Keratinocyte (primary cell): ENCODE measurements around the gene PSRC1. TPM values are rescaled to one million over a fixed set of nuclear protein-coding genes. Genes with fewer than 3 reads are reported as not detected.

Experiments used
- DNase-seq: peaks from one replicate; pipeline ENCODE4 v3.0.0-alpha.2; 2011; ENCODE audit warnings: low read depth, missing footprints, low spot score
- FAIRE-seq: peaks from 2 replicates; lab custom pipeline; 2011; peaks lifted over from hg19 to GRCh38; lab: Jason Lieb, UNC
- H2AFZ ChIP-seq: 2 replicates; pipeline ENCODE4 v1.6.0; 2012; ENCODE audit warnings: low read length, control low read depth, inconsistent platforms; ENCODE audit not compliant: control insufficient read depth
- H3K27ac ChIP-seq: 2 replicates; pipeline ENCODE4 v1.5.1; 2011; ENCODE audit warnings: low read length; ENCODE audit not compliant: control insufficient read depth, insufficient read depth
- H3K27me3 ChIP-seq: 3 replicates; pipeline ENCODE4 v1.6.0; 2011; ENCODE audit warnings: low read length; ENCODE audit not compliant: control insufficient read depth, insufficient read depth; ENCODE audit errors: extremely low read depth
- H3K36me3 ChIP-seq, 2 experiments: 2 replicates in 1 of 2; 3 replicates in 1 of 2; pipeline ENCODE4 v1.5.1; 2011; ENCODE audit warnings: low read length in 2 of 2, mild to moderate bottlenecking in 1 of 2; ENCODE audit not compliant: control insufficient read depth in 2 of 2, insufficient read depth in 2 of 2; ENCODE audit errors: extremely low read depth in 1 of 2
- H3K4me1 ChIP-seq: 3 replicates; pipeline ENCODE4 v1.5.1; 2011; ENCODE audit warnings: low read length; ENCODE audit not compliant: control insufficient read depth, insufficient read depth; ENCODE audit errors: extremely low read depth
- H3K4me2 ChIP-seq: 3 replicates; pipeline ENCODE4 v1.6.0; 2011; ENCODE audit warnings: low read depth, low read length; ENCODE audit not compliant: control insufficient read depth, insufficient read depth; ENCODE audit errors: extremely low read depth
- H3K4me3 ChIP-seq, 3 experiments: fragments of 200-600 bp in 1 of 3; sonication (generic) in 1 of 3; 2 replicates in 2 of 3; 3 replicates in 1 of 3; pipeline ENCODE4 v1.5.1; 2011 to 2016; ENCODE audit warnings: low read length in 3 of 3, mild to moderate bottlenecking in 3 of 3, control low read depth in 2 of 3, inconsistent platforms in 1 of 3, low read depth in 1 of 3, mixed read lengths in 1 of 3, mixed run types in 1 of 3, moderate library complexity in 1 of 3; ENCODE audit not compliant: control insufficient read depth in 2 of 3, insufficient read depth in 2 of 3; ENCODE audit errors: extremely low read depth in 1 of 3
- H3K79me2 ChIP-seq: 2 replicates; pipeline ENCODE4 v1.6.0; 2012; ENCODE audit warnings: low read length; ENCODE audit not compliant: control insufficient read depth, insufficient read depth
- H3K9ac ChIP-seq: 3 replicates; pipeline ENCODE4 v1.6.0; 2011; ENCODE audit warnings: low read length; ENCODE audit not compliant: control insufficient read depth, insufficient read depth; ENCODE audit errors: extremely low read depth
- H3K9me1 ChIP-seq: 3 replicates; pipeline ENCODE4 v1.6.0; 2011; ENCODE audit warnings: low read length; ENCODE audit not compliant: control insufficient read depth, insufficient read depth; ENCODE audit errors: extremely low read depth
- H3K9me3 ChIP-seq: 2 replicates; pipeline ENCODE4 v1.5.1; 2012; ENCODE audit warnings: low read depth, low read length; ENCODE audit not compliant: control insufficient read depth
- H4K20me1 ChIP-seq: 3 replicates; pipeline ENCODE4 v1.6.0; 2011; ENCODE audit warnings: low read length; ENCODE audit not compliant: control insufficient read depth, insufficient read depth; ENCODE audit errors: extremely low read depth
- CTCF ChIP-seq, 3 experiments: IDR thresholded peaks in 1 of 3; conservative IDR thresholded peaks in 1 of 3; optimal IDR thresholded peaks in 1 of 3; 2 replicates in 2 of 3; 3 replicates in 1 of 3; pipeline versions ENCODE3 to v1.5.1; 2011; ENCODE audit warnings: low read length in 3 of 3, mild to moderate bottlenecking in 3 of 3, moderate library complexity in 2 of 3, control low read depth in 1 of 3, inconsistent platforms in 1 of 3; ENCODE audit not compliant: insufficient read depth in 2 of 3; ENCODE audit errors: extremely low read depth in 1 of 3
- EZH2 ChIP-seq: IDR thresholded peaks from one replicate; pipeline ENCODE4 v1.6.1; 2012; ENCODE audit warnings: inconsistent platforms, mild to moderate bottlenecking, low read length, moderate library complexity
- dilution Hi-C: fragments of 300-500 bp; cut with MboI; formaldehyde crosslinking; loops from one replicate; pipeline ENCODE4 v1.7.0; 2020; ENCODE audit warnings: low sequenced_read_pairs; ENCODE audit not compliant: extremely low pct_ligation_motif_present
- polyA plus RNA-seq, 5 experiments: library from polyadenylated mRNA; depleted of rRNA in 3 of 5; stranded (reverse) in 3 of 5; stranded (forward) in 1 of 5; unstranded in 1 of 5; fragments of >200 nt; gene quantifications; 1 replicate in 1 of 5; 2 replicates in 3 of 5; 3 replicates in 1 of 5; pipeline versions ENCODE4 v1.2.1 to v1.2.3, GENCODE V29; 2011 to 2012; ENCODE audit warnings: missing spikeins in 2 of 5, low read depth in 1 of 5, low replicate concordance in 1 of 5

PSRC1 gene
- polyA plus RNA-seq, 1 donor (not counting 4 experiments of a cell fraction or from before 2014, with no cell fraction given), result 10.2 TPM

- H3K79me2 ChIP-seq, result peaks cover 39% of the 10 kb centered on the region
- H3K9me1 ChIP-seq, result peaks cover 6% of the 10 kb centered on the region
- dilution Hi-C loops, result no loop called here
- no peak overlapping the region for H3K4me2 ChIP-seq
- no peak overlapping the region for H3K27ac ChIP-seq
- H2AFZ ChIP-seq, result no peak overlapping the region
- TF ChIP-seq EZH2 (no peak), CTCF (optimal IDR thresholded peaks at IDR 0.05 in 1 of 3, IDR thresholded peaks at IDR 0.05 in 1 of 3, conservative IDR thresholded peaks at IDR 0.05 in 1 of 3; ENCODE audit: extremely low read depth in 1 of 3, insufficient read depth in 2 of 3, low read length in 3 of 3) (no peak)
- H3K4me3 ChIP-seq, result no peak overlapping the region
- H3K36me3 ChIP-seq, result peaks cover 4 to 12% of the 10 kb centered on the region in 2 experiments
- H4K20me1 ChIP-seq, result no peaks in the 10 kb centered on the region
- H3K27me3 ChIP-seq, result no peaks in the 10 kb centered on the region
- H3K4me1 ChIP-seq, result peaks cover 49% of the 10 kb centered on the region
- H3K9ac ChIP-seq, result no peak overlapping the region
- FAIRE-seq (no peak), DNase-seq (no peak)
- H3K9me3 ChIP-seq, result no peaks in the 10 kb centered on the region
Measured at GRCh38 chr1:109252167-109252892, 30.6 kb downstream of the PSRC1 start.

- Histone ChIP-seq H3K9ac (no peak overlapping the region), H3K9me3 (no peaks in the 10 kb centered on the region), H3K79me2 (peaks cover 39% of the 10 kb centered on the region), H3K4me3 (no peak overlapping the region), H3K27ac (no peak overlapping the region), H2AFZ (no peak overlapping the region), H3K36me3 (peaks cover 4 to 12% of the 10 kb centered on the region in 2 experiments), H3K4me2 (no peak overlapping the region), H4K20me1 (no peaks in the 10 kb centered on the region), H3K27me3 (no peaks in the 10 kb centered on the region), H3K4me1 (peaks cover 41% of the 10 kb centered on the region), H3K9me1 (peaks cover 6% of the 10 kb centered on the region)
- dilution Hi-C loops, result no loop called here
- FAIRE-seq (no peak), DNase-seq (no peak)
- TF ChIP-seq EZH2, result no peak
- no peak for TF ChIP-seq CTCF (optimal IDR thresholded peaks at IDR 0.05 in 1 of 3, IDR thresholded peaks at IDR 0.05 in 1 of 3, conservative IDR thresholded peaks at IDR 0.05 in 1 of 3; ENCODE audit: extremely low read depth in 1 of 3, insufficient read depth in 2 of 3, low read length in 3 of 3)
Measured at GRCh38 chr1:109251277-109252166, 31.4 kb downstream of the PSRC1 start.
